ENCODE data around the gene CRYBA2.

DNA sequence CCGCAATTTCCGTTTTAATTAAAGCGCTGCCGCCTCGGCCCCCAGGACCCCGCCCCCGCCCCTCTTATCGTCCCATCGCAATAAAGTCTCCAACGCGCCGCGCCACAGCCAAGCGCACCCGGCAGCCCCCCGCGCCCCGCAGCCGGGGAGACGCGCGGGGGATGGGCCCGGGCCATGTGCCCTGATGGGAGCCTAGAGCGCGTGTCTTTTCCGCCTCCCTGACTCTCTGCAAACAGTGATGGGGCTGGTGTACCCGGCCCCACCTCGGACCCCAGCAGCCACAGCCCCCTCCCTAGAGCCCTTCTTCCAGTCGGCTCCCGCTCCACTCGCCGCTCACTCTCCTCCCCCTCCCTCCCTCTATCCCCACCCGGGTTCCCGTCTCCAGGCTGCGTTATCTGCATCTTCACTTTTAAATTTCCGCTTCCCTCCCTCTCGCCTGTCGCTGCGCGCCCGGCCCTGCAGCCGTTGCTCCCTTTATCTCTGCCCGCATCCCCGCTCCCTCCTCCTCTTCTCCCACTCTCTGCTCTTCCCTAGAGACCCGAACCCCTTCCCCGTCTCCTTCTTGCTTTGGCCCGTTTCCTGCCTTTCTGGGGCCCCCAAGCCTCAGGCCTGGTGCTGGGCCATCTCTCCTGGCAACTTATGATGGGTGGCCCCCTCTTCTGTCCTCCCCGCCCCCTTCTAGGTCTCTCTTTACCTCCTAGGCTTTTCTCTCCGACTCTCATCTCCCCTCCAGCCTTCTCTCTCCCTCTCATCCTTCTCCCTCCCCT is 7.7 kb downstream of the CRYBA2 start:
- TF ChIP-seq POLR2AphosphoS5 (IDR thresholded peaks at IDR 0.05; ENCODE audit: borderline replicate concordance, low read depth, low read length) (no peak), EZH2 (IDR thresholded peaks at IDR 0.05) (no peak), FOXP2 (optimal IDR thresholded peaks at IDR 0.05; ENCODE audit: control extremely low read depth, extremely low read length, insufficient read depth) (no peak)
